Calu3 (cell line): ENCODE data around the gene MR1. TPM values are rescaled to one million over a fixed set of nuclear protein-coding genes. Genes with fewer than 3 reads are reported as not detected.
"Not testable (repeated sequence)": the region's sequence is repeated elsewhere in the genome, so short reads cannot be mapped to it uniquely, and the experiment has no call there.

Experiments used
- BruUV-seq: library from RNA; stranded (reverse); fragments of 400-500 nt; replicated peaks from 2 replicates; lab custom pipeline; 2021; lab: Mats Ljungman, UMichigan
- CTCF ChIA-PET: fragments of 300-600 bp; sonication (Branson Sonifier 250); formaldehyde crosslinking; loops from one replicate; lab custom pipeline; 2022; ENCODE audit warnings: antibody characterized with exemption; lab: Charles Lee
- DNase-seq: peaks from one replicate; pipeline ENCODE4 v3.0.0; 2022
- H3K27ac Mint-ChIP-seq: one replicate; pipeline ENCODE4 v1.8.0; 2022; ENCODE audit warnings: mixed read lengths; ENCODE audit not compliant: unreplicated experiment
- H3K27me3 Mint-ChIP-seq: one replicate; pipeline ENCODE4 v1.8.0; 2022; ENCODE audit warnings: mixed read lengths; ENCODE audit not compliant: unreplicated experiment
- H3K36me3 Mint-ChIP-seq: one replicate; pipeline ENCODE4 v1.8.0; 2022; ENCODE audit warnings: mild to moderate bottlenecking, moderate library complexity, mixed read lengths; ENCODE audit not compliant: insufficient read depth, unreplicated experiment
- H3K4me1 Mint-ChIP-seq: one replicate; pipeline ENCODE4 v1.8.0; 2022; ENCODE audit warnings: mild to moderate bottlenecking, low read depth, mixed read lengths; ENCODE audit not compliant: unreplicated experiment
- H3K4me3 Mint-ChIP-seq: one replicate; pipeline ENCODE4 v1.8.0; 2022; ENCODE audit warnings: mild to moderate bottlenecking, low read depth, moderate library complexity, mixed read lengths; ENCODE audit not compliant: unreplicated experiment
- H3K9me3 Mint-ChIP-seq: one replicate; pipeline ENCODE4 v1.8.0; 2022; ENCODE audit warnings: low read depth, mixed read lengths; ENCODE audit not compliant: unreplicated experiment
- intact Hi-C: fragments of 100-400 bp; cut with micrococcal nuclease; formaldehyde crosslinking; loops from one replicate; pipeline ENCODE4 v1.10.0; 2022; ENCODE audit not compliant: unreplicated experiment
- total RNA-seq: library from RNA; stranded (reverse); gene quantifications from 2 replicates; pipeline ENCODE4 v1.2.3, GENCODE V29; 2022
- TF ChIP-seq, protein P1 (sequence below): fragments of 200-600 bp; IDR thresholded peaks from one replicate; pipeline ENCODE4 v1.8.0; 2022; ENCODE audit warnings: antibody characterized with exemption; ENCODE audit not compliant: unreplicated experiment

Gene MR1
- total RNA-seq, 1 experiment from 2014 or later = 10.0 TPM

DNA sequence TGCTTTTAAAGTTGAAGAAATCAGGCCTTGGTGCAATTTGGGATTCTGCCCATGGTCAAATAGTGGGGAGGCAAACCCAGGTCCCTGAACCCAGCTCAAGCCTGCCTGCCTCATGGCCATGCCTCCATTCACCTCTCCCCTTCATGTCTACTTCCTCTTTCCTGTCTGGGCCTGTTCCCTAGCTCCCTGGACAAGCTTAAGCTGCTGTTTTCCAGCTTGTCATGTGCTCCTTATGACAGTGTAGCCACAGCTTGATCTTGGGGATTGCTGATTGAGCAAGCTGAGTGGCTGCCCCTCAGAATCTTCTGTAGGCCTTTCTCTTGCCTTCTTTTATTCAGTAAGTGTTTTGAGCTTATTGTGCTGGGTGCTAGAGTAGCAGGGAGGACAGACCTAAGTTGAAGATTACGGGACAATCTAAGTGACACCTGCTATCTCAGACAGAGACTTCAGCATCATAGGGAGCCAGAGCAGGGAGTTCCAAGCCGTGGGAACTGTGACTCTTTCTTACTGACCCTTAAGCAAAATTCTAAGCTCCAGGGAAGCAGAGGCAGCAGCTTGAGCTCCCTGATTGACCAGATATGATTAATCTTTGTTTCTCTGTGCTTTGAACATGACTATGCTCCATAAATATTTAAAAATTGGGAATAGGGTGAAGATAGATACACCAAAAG is 520 bp upstream of the MR1 start:
- BruUV-seq = no TSS peak

DNA sequence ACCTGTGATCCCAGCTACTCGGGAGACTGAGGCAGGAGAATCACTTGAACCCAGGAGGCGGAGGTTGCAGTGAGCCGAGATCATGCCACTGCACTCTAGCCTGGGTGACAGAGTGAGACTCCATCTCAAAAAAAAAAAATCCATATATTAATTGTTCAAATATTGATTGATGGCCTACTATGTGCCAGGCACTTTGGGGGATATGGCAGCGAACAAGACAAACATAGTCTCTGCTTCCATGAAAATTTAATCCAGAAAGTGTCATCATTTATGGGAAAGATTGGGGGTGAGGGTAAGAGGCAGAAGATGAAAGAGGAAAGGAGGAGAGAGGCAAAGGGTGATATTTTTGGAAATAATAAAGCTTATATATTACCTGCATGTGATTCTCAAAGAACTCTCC is 1.4 kb downstream of the MR1 start:
- H3K4me3 Mint-ChIP-seq, DNase-seq, H3K27ac Mint-ChIP-seq, CTCF ChIA-PET, H3K9me3 Mint-ChIP-seq, intact Hi-C loops, H3K27me3 Mint-ChIP-seq, BruUV-seq: not testable (repeated sequence)
- H3K4me1 Mint-ChIP-seq = peaks cover 20% of the 10 kb centered on the region
- peaks cover 17% of the 10 kb centered on the region for H3K36me3 Mint-ChIP-seq

More for the DNA sequence above, 520 bp upstream of the MR1 start:
- Mint-ChIP-seq H3K27me3 (no peaks in the 10 kb centered on the region), H3K27ac (peak overlapping the region; percentile 82), H3K4me3 (peak overlapping the region; percentile 66), H3K4me1 (peaks cover 20% of the 10 kb centered on the region), H3K36me3 (peaks cover 17% of the 10 kb centered on the region), H3K9me3 (peaks cover 2% of the 10 kb centered on the region)
- TF ChIP-seq, protein P1, sequence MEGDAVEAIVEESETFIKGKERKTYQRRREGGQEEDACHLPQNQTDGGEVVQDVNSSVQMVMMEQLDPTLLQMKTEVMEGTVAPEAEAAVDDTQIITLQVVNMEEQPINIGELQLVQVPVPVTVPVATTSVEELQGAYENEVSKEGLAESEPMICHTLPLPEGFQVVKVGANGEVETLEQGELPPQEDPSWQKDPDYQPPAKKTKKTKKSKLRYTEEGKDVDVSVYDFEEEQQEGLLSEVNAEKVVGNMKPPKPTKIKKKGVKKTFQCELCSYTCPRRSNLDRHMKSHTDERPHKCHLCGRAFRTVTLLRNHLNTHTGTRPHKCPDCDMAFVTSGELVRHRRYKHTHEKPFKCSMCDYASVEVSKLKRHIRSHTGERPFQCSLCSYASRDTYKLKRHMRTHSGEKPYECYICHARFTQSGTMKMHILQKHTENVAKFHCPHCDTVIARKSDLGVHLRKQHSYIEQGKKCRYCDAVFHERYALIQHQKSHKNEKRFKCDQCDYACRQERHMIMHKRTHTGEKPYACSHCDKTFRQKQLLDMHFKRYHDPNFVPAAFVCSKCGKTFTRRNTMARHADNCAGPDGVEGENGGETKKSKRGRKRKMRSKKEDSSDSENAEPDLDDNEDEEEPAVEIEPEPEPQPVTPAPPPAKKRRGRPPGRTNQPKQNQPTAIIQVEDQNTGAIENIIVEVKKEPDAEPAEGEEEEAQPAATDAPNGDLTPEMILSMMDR = no peak
- intact Hi-C loops = no loop called here
- peak; percentile 8 for DNase-seq
- CTCF ChIA-PET = interaction anchor here (0.8 to 1.2 kb wide), 8 partner anchors 10 to 151 kb away, joined by 3 to 5 read pairs (median 4); partner anchors contain the start of gene STX6

DNA sequence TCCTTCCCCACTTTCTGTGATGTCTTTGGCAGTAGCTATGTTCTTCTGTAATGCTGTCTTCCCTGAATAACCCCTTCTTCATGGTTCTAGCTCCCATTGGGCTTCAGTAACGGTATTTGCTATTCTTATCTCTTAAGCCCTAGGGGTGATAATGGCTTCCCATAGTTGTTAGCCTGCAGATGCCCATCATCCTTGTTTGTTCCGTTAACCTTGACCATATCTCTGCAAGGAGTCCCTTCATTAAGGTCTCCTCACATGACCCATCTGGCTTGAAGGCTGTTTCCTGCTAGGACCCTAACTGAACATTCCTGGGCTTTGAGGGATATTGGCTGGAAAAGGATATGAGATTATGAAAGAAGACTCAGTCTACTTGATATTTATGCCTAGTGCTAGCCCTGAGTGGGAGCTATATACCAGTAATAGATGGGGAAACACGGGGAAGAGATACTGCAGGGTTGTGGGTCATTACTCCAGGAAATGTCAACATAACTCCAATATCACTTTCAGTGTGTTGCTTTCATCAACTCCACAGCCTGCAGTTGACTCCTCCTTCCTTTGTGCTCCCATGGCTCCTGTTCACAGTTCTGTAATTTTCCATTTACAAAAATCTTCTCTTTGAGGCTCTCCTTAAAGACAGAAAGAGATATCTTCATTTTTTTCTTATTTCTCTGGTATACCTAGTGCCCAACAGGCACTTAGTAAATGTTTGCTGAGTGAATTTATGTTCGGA is 2.5 kb downstream of the MR1 start:
- peaks cover 20% of the 10 kb centered on the region for H3K4me1 Mint-ChIP-seq
- no peak for DNase-seq
- H3K27me3 Mint-ChIP-seq = no peaks in the 10 kb centered on the region
- no peak overlapping the region for H3K4me3 Mint-ChIP-seq
- H3K36me3 Mint-ChIP-seq = peaks cover 17% of the 10 kb centered on the region
- TF ChIP-seq, protein P1 = no peak
- intact Hi-C loops = no loop called here
- BruUV-seq = no TSS peak
- peaks cover 2% of the 10 kb centered on the region for H3K9me3 Mint-ChIP-seq
- H3K27ac Mint-ChIP-seq = no peak overlapping the region
- CTCF ChIA-PET = interaction anchor here (0.6 kb wide), 1 partner anchor 1174 kb away, joined by 3 read pairs; no protein-coding TSS in a partner anchor

DNA sequence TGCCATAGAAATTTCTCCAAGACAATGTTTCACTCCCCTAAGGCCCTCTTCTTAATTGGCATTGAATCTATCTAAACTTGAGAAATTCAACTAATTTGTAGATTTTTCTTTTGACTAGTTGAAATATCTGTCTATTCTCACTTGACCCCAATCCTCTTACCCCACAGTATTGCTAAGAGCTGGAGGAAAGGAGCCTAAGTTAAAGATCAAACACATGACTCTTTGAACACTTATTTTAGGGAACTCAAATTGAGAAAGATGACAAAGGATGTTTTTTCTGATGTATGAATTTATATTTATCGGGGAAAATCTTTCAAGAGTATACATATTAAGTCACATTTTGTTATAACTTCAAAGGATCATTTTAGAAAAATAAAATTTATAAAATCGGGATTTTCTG is 3.6 kb downstream of the MR1 start:
- Mint-ChIP-seq H3K4me1 (peaks cover 20% of the 10 kb centered on the region), H3K36me3 (peaks cover 17% of the 10 kb centered on the region), H3K4me3 (no peak overlapping the region), H3K27ac (no peak overlapping the region), H3K9me3 (no peaks in the 10 kb centered on the region), H3K27me3 (no peaks in the 10 kb centered on the region)
- intact Hi-C loops = no loop called here
- TF ChIP-seq, protein P1 = no peak
- CTCF ChIA-PET = interaction anchor here (1.8 kb wide), 1 partner anchor 105 kb away, joined by 10 read pairs; no protein-coding TSS in a partner anchor
- no peak for DNase-seq
- no TSS peak for BruUV-seq
